ENCODE data around the gene DAB2IP.

The DAB2IP gene

DNA sequence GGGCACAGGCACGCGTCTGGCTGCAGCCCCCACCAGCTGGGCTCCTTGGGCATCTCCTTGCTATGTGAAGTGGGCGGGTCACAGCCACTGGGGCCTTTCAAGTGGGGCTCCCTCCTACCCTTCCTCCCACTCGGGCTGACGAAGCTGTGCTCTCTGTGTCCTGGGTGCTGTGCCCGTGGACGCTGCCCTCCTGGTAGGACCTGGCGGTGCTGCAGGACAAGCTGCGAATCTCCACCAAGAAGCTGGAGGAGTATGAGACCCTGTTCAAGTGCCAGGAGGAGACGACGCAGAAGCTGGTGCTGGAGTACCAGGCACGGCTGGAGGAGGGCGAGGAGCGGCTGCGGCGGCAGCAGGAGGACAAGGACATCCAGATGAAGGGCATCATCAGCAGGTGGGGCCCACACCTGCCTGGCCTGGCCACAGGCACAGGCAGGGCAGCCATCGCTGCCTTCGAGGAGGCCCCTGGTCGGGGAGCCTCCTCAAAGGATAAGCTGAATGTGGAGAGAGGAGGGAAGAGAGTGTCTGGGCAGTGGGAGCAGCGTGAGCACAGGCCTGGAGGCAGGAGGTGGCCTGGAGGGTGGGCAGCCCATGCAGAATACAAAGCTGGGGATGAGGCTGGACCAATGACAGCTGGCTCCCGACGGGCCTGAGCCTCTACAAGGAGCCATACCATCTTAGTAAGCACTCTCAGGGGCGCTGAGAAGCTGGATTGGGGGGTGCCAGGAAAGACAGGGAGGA is 124.7 kb downstream of the DAB2IP start:
- no peak for DNase-seq (ENCODE audit: low read depth in 3 of 3)

DNA sequence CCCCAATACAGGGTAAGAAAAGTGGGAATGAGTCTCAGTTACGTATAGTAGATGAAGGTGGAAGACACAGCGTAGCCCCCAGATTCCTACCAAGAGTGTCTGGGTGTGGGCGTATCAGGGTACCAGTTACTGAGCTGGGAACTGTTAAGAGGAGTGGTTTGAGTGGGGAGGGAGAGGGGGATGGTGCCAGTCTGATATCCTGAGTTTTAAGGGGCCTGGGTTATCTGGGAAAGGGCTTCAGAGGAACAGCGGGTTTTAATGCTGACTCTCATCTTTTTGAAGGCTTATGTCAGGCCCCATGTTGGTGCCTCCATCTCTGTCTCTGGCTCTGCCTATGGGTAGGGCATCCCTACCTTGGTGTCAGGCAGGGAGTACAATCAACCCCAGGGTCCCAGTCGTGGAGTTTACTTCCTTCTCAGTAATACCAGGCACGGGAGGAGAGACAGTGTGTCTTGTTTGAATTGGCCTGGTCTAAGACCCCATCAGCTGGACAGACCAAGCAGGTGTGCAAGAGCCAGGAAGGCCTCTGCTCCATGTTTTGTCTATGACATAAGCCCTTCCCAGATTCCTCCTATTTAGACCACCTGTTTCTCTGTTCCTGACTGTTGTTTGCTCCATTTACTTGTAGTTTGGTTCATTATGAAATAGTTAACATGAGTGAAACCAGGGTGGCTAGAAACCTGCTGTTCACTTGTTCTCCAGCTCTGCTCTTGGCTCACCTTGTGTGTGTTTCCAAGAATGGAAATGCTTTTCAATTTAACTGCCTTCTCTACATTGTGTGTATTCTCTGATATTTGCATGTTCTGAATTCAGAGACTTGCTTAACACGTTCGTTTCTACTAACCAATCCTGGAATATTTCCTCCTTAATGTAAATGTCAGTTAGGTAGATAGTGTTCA is 125.6 kb downstream of the DAB2IP start:
- DNase-seq (ENCODE audit: low read depth in 3 of 3): no peak

DNA sequence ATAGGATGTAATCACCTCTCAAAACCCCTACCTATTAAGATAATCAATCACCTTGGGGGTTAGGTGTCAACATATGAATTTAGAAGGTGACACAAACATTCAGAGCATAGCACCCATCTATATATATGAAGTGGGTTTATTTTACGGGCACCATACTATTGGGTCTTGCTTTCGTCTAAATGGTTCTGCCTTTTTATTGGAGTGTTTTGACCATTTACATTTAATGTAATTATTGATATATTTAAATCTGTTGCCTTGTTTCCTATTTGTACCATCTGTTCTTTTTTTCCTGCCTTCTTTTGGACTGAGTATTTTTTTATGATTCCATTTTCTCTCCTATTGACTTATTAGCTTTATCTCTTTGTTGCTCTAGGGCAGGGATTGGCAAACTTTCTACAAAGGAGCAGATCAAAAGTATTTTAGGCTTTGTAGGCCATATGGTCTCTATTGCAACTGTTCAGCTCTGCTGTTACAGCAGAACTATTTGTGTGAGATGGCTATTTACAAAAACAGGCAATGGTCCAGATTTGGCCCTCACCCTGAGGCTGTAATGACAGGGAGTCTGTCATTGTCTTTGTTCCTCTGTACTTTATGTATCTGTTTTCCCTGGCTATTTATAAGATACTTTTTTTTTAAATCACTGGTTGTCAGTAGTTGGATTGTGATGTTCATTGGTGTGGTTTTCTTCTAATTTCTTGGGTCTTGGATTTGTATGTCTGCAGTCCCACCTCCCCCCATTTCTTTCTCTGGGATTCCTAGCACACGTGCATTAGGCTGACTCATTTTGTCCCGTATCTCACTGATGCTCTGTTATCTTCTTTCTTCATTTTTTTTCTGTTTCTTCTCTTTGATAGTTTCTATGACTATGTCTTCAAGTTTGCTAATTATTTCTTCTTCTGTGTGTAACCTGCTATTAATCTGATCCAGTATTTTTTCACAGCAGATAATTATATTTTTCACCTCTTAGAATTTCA is 127.1 kb downstream of the DAB2IP start:
- no peak for DNase-seq (ENCODE audit: low read depth in 3 of 3)

DNA sequence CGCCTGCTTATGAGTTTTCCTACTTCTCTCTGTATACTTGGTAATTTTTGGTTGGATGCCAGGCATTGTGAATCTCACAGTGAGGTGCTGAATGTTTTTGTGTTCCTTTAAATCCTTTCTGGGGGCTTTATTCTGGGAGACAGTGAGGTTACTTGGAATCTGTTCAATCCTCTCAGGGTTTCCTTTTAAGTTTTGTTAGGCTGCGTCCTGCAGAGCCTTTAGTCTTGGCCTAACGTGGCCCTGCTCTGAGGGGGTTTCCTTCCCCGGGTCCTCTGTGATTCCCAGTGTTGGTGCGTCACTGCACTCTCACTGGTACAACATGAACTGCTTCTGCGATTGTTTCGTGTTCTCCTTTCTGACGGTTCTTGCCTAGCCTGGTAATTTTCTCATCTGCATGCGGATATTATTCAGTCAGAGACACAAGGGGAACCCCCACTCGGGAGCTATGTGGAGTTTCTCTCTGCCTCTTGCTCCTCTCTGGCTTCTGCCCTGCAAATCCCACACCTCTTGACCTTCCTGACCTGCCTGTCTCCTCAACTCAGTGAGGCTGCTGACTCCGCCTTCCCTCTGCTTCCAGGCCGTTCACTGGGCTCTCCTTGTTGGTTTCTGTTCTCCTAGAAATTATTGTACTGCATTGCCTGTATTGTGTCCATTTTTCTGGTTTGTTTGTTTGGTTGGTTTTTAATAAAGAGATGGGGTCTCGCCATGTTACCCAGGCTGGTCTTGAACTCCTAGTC is 128.1 kb downstream of the DAB2IP start:
- DNase-seq (ENCODE audit: low read depth in 3 of 3): no peak

DNA sequence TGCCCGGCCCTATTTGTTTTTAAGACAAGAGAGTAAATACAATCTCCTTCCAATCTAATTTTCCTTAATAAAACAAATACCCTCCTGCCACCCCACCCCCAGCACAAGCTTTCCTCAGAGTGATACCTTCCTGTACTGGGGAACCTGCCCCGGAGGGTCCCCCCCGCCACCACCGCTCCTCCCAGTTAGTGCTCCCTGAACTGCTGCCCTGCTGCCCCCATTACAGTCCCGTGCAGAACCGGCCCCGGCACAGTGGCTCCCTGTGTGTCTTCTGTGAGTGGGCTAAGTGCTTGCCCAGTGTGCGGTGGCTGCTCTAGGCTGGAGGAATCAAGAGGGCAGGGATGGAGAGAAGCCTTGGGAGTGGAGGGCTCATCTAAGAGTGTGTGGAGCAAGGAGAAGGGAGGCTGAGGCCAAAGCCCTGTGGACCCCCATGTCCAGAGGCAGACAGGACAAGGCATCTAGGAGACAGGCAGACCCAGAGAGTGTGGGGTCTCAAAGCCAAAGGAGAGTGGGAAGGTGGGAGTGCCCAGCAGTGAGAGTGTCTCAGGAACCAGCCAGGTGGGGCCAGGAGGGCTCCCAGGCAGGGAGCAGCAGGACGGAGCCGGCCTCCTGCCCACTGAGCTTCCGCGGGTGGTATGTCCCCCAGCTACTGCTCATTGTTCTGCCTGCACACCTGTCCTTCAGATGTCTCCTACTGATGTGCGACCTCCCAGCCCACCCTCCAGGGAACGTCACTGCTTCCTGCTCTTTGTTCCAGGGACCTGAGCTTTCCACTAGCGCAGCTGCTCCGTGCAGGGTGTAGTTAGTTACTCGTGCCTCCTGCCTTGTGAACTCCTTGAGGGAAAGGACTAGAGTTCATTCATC is 129.0 kb downstream of the DAB2IP start:
- DNase-seq (ENCODE audit: low read depth in 3 of 3): no peak

DNA sequence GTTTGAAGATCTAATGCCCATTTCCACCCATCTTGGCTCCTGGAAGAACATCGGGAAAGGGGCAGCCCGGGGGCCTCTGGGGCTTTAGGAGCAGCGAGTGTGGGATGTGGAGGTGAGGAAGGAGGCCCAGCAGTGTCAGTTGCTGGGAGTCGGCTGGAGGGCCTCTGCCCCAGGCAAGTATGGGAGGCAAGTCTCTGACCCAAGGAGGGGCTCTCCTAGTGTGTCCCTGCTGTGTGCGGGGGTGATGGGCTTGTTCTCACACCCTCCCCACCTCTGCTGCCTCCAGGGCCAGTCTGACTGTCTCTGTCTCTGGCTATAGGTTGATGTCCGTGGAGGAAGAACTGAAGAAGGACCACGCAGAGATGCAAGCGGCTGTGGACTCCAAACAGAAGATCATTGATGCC is 129.7 kb downstream of the DAB2IP start:
- no peak for DNase-seq (ENCODE audit: low read depth in 3 of 3)

DNA sequence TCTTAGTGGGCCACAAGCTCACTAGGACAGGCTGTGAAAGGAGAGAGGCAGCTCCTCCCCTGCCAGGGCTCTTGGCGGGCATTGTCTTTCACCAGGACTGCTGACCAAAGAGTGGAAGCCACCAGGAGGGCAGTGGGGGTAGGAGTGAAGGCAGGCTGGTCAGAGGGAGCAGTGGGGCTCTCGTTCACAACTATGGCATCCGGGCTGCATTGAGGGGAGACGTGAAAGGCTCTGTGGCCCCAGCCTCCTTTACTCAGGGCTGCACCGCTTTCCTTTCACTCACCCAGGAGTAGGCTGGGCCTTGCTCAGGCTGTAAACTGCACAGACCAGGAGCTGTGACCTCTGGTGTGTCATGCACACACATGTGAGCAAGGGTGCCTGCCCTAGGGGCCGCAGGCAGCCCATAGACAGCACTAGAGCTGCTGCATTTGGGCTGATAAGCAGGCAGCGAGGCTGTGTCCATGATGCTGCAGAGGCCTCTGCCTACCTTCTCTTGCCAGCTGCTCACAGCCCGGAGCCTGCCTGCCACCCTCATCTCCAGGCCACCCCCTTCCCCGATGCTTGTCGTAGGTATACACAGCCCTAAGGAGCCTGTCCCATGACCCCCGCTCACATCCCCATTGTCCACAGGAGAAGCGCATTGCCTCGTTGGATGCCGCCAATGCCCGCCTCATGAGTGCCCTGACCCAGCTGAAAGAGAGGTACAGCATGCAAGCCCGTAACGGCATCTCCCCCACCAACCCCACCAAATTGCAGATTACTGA is 130.4 kb downstream of the DAB2IP start:
- no peak for DNase-seq (ENCODE audit: low read depth in 3 of 3)

DNA sequence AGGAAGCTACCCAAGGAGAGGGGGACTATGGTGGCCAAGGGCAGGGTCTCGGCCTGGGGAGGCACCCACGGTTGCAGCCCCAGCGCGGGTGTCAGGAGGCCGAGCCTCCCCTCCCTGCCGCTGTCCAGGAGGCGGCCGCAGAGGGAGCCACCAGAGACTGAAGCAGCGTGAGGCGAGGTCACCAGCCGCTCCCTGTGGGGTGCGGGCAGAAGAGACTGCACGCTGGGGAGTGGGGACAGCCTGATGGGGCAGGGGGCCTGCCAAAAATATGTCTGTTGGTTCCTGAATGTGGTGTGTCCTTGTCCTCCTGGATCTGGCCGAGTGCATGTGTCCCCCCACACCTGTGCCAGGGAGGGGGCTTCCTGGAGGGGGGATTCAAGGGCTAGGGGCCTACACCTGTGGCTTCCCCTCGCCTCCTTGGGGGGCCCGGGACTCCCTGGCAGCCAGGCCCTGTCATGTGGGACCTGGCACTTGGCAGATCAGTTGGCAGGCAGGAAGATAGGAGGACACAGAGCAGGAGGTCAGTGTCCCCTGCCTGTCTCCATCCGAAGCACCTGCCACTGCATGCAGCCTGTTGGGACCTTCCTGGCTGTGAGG is 131.2 kb downstream of the DAB2IP start:
- DNase-seq (ENCODE audit: low read depth in 3 of 3): no peak

DNA sequence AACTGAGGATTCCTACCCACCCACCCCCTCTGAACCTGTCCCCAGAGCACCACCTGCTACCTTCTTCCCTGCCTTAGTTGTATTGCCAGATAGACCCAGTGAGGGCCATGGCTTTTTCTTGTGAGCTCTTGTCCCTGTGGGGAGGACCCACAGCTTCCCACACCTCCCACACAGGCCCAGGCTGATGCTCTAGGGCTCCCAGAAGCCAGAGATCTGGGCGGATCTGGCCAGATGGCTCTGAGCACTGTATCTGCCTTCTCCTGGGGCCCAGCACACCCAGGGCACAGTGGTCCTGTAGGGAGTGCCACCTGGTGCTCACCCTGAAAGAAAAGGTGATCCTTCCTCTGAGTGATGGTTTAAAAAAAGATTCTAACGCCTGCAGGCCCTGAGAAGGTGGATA is 131.7 kb downstream of the DAB2IP start:
- DNase-seq (ENCODE audit: low read depth in 3 of 3): no peak

DNA sequence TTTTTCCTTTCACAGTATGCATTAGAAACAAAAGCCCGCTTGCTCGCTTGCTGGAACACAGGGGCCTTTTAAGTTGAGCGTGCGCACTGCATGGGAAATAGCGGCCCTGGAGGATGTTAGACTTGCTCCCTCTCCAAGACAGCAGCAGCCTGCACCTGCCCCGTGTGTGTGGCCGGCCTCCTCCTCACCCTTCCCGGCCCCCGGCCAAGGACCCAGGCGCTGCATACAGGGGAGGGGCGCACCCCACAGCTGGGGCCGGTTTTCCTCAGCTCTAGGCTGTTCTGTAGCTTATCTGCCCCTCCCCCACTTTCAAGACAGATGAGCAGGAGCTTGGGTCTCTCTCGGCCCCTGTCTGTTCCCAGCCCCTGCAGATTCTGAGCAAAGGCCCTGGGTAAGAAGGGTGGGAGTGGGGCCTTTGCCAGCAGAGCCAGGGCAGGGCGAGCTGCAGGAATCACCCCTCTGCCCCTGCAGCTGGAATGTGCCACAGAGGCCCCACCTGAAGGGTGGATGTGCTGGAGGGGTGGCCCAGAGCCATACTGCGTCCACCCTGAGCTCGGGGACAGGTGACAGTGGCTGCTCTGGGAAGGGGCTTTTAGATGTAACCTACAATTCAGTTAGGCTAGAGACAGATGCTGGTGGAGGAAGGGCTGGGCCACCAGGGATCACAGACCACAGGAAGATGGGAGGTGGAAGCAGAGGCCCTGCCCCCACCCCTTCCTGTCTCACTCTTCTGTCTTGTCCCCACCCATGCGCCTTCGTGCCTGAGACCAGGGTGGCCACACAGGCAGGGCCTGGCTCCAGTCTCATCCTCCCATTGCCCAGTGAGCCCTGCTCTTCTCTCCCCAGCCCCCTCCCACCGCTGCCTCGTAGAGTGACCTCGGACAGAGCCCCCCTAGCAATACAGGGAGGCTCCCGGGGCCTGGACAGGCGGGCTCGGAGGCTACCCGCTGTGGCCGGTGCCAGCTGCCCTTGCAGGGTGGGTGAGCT is 132.4 kb downstream of the DAB2IP start:
- no peak for DNase-seq (ENCODE audit: low read depth in 3 of 3)

DNA sequence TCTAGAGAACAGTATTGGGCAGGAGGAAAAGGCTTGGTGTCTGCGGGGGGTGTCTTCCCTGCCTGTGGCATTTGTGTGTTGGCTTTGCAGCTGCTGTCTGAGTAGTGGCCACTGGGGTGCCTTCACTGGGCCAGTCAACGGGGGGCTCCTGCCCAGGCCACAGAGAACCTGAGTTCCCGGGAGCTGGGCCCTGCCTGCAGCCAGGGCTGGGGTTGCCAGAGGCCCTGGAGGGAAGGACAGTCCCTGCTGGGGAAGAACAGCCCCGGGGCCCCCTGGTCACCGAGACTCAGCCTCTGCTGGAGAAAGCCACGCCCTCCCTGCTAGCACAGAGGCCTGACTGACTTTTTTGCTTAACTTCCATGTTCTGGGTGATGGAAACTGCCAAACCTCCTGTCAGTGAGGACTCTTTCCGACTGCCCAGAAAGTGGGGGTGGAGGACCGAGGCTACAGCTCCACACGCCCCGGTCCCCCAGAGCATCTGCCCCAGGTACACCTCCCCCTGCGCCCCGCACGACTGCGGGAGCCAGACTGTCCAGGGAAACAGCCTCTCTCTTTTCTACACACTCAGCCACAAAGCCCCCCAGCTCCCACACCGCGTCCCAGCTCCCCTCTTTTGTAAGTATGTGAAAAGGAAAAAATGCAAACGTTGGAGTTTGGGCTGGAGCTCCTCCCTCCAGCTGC is 133.4 kb downstream of the DAB2IP start:
- DNase-seq (ENCODE audit: low read depth in 3 of 3): no peak

DNA sequence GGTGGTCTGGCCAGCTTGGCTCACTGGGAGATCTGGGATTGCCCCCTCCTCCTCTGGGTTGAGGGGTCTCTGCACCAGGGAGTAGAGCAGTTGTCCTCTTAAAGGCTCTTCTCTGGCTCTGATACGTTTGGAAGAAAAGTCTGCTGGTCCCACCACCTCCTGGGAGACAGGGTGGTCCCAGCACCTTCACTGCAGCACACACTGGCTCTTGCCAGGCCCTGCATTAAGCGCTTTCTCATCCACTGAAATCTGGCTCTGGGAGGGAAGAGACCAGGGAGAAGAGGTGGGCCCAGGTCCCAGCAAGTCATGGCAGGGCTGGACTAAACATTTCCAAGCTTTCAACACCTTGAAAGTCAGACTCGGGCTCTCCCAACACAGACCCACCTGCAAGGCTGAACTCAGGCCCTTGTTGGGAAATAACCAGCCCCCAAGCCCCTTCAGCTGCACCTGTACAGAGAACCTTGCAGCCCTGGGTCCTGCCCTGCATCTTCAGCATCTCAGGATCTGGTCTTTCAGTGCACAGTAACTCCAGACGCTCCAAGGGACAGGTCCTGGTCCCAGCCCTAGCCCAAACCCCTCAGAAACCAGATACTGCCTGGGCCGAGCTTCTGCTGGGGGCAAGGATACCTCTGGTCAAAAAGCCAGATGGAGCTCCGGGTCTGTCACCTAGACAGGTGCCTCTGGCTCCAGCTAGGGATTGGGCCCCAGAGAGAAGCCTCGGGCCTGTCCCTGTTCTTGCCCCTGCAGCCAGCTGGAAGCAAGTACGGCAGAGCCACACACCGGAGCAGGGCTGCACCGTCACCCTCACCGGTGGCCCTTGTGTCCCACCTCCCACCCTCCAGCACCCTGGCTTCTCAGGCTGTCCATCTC is 134.5 kb downstream of the DAB2IP start:
- no peak for DNase-seq (ENCODE audit: low read depth in 3 of 3)

DNA sequence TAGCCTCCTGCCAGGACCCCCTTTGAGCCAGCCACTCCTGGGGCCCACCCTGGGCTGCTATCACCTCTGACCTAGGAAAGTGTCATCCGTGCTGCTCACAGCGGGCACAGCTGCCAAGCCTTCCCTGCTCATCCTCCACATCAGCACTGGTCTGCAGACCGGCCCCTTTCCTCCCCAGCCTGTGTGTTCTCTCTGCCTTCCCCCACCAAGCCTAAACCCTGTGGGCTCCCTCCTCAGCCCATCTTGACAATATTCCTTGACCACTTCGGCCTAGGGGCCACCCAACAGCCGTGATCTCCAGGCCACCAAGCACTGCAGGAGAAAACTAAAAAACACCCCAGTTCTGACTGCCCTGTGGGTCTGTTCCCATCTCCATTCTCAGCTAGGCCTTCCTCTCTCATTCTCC is 135.1 kb downstream of the DAB2IP start:
- DNase-seq (ENCODE audit: low read depth in 3 of 3): no peak

DNA sequence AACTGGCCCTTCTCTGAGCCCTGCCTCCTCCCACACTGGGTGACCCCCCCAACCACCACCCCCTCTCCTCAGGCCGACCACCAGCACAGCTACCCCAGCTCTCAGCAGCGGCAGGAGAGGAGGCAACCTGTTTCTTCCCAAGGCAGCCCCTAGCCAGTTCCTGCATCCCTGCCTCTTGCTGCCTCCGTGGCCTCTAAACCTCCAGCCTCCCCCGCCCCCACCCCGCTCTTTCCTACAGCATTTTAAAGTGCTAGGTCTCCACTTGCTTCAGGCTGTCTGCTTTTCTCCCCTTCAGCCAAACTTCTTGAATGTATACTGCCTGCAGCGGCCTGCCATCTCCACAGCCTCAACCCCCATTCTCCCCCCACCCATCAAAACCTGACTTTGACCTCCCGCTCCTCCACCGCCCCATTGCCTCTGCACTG is 135.6 kb downstream of the DAB2IP start:
- DNase-seq (ENCODE audit: low read depth in 3 of 3): no peak

DNA sequence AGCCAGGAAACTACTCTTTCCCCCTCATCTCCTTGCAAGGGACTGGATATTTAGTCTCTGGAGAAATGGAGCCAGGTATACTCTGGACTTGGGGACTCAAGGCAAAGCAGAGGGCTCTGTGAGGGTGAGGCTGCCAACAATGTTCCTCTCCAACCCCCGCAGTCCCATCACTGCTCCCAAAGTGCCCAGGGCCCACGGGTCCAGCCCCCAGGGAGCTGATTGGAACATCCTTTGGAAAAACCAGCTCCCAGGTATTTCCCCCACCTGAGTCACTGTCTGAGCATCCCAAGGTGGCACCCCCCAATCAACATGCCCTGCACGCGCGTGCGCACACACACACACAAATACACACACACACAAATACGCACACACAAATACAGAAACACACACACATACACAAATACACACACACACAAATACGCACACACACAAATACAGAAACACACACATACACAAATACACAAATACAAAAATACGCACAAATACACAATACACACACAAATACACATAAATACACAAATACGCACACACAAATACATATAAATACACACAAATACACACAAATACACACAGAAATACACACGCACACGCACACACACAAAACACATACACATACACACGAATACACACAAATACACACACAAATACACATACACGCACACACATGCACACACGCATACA is 137.4 kb downstream of the DAB2IP start:
- no peak for DNase-seq (ENCODE audit: low read depth in 3 of 3)

DNA sequence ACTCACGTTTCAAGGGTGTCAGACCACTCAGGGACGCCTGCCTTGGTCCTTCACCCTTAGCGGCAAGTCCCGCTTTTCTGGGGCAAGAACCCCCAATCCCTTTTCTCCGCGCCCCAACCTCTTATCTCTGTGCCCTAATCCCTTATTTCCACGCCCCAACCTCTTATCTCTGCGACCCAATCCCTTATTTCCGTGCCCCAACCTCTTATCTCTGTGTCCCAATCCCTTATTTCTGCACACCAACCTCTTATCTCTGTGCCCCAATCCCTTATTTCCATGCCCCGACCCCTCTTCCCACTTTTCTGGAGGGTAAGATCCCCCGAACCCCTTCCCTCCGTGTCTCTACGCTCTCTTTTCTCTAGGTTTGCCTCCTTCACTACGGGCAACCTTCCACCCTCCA is 139.4 kb downstream of the DAB2IP start:
- DNase-seq (ENCODE audit: low read depth in 3 of 3): no peak

All from stimulated activated CD4-positive, alpha-beta T cell treated with anti-CD3 and anti-CD28 coated beads, TNF-alpha, amount 100 ng/mL, for 48 hours (primary cell).